ENCODE data around the gene CIRBP. TPM values are rescaled to one million over a fixed set of nuclear protein-coding genes. Genes with fewer than 3 reads are reported as not detected.

CIRBP gene
- total RNA-seq, 2 experiments from 2014 or later, result 278 to 309 TPM

- Histone ChIP-seq H3K36me3 (ENCODE audit: insufficient read depth, low read length) (no peaks in the 10 kb centered on the region), H3K4me1 (ENCODE audit: insufficient read depth, low read length, poor library complexity, severe bottlenecking) (peaks cover 30% of the 10 kb centered on the region), H4K20me1 (ENCODE audit: insufficient read depth, low read length) (no peaks in the 10 kb centered on the region), H3K4me3 (ENCODE audit: low read depth, low read length, poor library complexity, severe bottlenecking) (no peak overlapping the region), H3K9me2 (ENCODE audit: insufficient read depth, low read length) (no peaks in the 10 kb centered on the region), H3K4me2 (ENCODE audit: low read length) (no peak overlapping the region), H3K9me3 (ENCODE audit: low read length) (no peaks in the 10 kb centered on the region), H2AFZ (ENCODE audit: low read length) (no peak overlapping the region), H3K79me2 (ENCODE audit: insufficient read depth, low read depth, low read length) (no peaks in the 10 kb centered on the region), H3K27ac (ENCODE audit: low read depth, low read length, poor library complexity, severe bottlenecking) (no peak overlapping the region)
- ChIA-PET POLR2A (interaction anchor here (0.6 kb wide), 1 partner anchor 12 kb away, joined by 3 read pairs; no protein-coding TSS in a partner anchor), CTCF (ENCODE audit: unreplicated experiment) (interaction anchor here (0.6 kb wide), 1 partner anchor 92 kb away, joined by 6 read pairs; no protein-coding TSS in a partner anchor)
- TF ChIP-seq CTCF (conservative IDR thresholded peaks at IDR 0.05; ENCODE audit: low read length) (no peak), EZH2phosphoT487 (IDR thresholded peaks at IDR 0.05; ENCODE audit: borderline replicate concordance, low read depth, low read length) (no peak)
- intact Hi-C loops (cut with micrococcal nuclease; ENCODE audit: unreplicated experiment), result no loop called here
- no peak for DNase-seq (ENCODE audit: low spot score)
- no TSS peak for BruUV-seq (replicated peaks)
Observed at GRCh38 chr19:1290703-1291651, 21.8 kb downstream of the CIRBP start.

GRCh38 chr19:1291761-1292418 is 22.8 kb downstream of the CIRBP start:
- H3K4me1 ChIP-seq (ENCODE audit: insufficient read depth, low read length, poor library complexity, severe bottlenecking), result peaks cover 34% of the 10 kb centered on the region
- POLR2A ChIA-PET, result no interaction called here
- H3K9me2 ChIP-seq (ENCODE audit: insufficient read depth, low read length), result no peaks in the 10 kb centered on the region
- H3K4me3 ChIP-seq (ENCODE audit: low read depth, low read length, poor library complexity, severe bottlenecking), result peak overlapping the region; percentile 41
- no peak for TF ChIP-seq EZH2phosphoT487 (IDR thresholded peaks at IDR 0.05; ENCODE audit: borderline replicate concordance, low read depth, low read length)
- TF ChIP-seq CTCF (conservative IDR thresholded peaks at IDR 0.05; ENCODE audit: low read length), result no peak
- H3K4me2 ChIP-seq (ENCODE audit: low read length), result peak overlapping the region; percentile 82
- H3K36me3 ChIP-seq (ENCODE audit: insufficient read depth, low read length), result no peaks in the 10 kb centered on the region
- BruUV-seq (replicated peaks), result no TSS peak
- H3K9me3 ChIP-seq (ENCODE audit: low read length), result no peaks in the 10 kb centered on the region
- H3K79me2 ChIP-seq (ENCODE audit: insufficient read depth, low read depth, low read length), result no peaks in the 10 kb centered on the region
- peak overlapping the region; percentile 52; the same call in 1 of the 2 replicates for H2AFZ ChIP-seq (ENCODE audit: low read length)
- no peaks in the 10 kb centered on the region for H4K20me1 ChIP-seq (ENCODE audit: insufficient read depth, low read length)
- peak; percentile 13 for DNase-seq (ENCODE audit: low spot score)
- CTCF ChIA-PET (ENCODE audit: unreplicated experiment), result interaction anchor here (0.6 kb wide), 1 partner anchor 91 kb away, joined by 6 read pairs; no protein-coding TSS in a partner anchor
- H3K27ac ChIP-seq (ENCODE audit: low read depth, low read length, poor library complexity, severe bottlenecking), result no peak overlapping the region
- intact Hi-C loops (cut with micrococcal nuclease; ENCODE audit: unreplicated experiment), result no loop called here

All from OCI-LY7 (cell line).